Spleen (tissue), 7 donors: ENCODE measurements around the gene TMEM201.

Experiments
- CTCF ChIP-seq, 11 experiments: fragments of 200-600 bp in 7 of 11; fragments of 450-650 bp in 4 of 11; sonication (generic) in 4 of 11; IDR thresholded peaks in 8 of 11; conservative IDR thresholded peaks in 3 of 11; 1 replicate in 7 of 11; 2 replicates in 4 of 11; pipeline versions ENCODE4 v1.4.0 to v1.8.0; 2016 to 2021; ENCODE audit warnings: antibody characterized with exemption in 11 of 11, inconsistent platforms in 4 of 11, mild to moderate bottlenecking in 1 of 11
- POLR2AphosphoS5 ChIP-seq, 3 donors: sonication (generic); formaldehyde crosslinking; IDR thresholded peaks; one replicate each; pipeline ENCODE4 v1.5.1; 2017; ENCODE audit warnings: antibody characterized with exemption in 3 of 3
- donor health status: DM: no; HTN: no; CAD: no; lungs with moderate emphysema.
- donor health status: DM: no; HTN: no; CAD: no.
- donor health status: DM: no; HTN: no; CAD: no.

- TF ChIP-seq CTCF (IDR thresholded peaks at IDR 0.05 in 8 of 11, conservative IDR thresholded peaks at IDR 0.05 in 3 of 11) (no peak), POLR2AphosphoS5 (IDR thresholded peaks at IDR 0.05) (no peak)
These were observed 2.4 kb downstream of the TMEM201 start for GRCh38 chr1:9590945-9591668.
